Parathyroid adenoma (tissue), 2 donors: ENCODE data around the gene KLHL34.

Experiments used
- H2AFZ ChIP-seq: fragments of 300-600 bp; sonication (generic); one replicate; pipeline ENCODE4 v1.7.0; 2017; ENCODE audit warnings: antibody characterized with exemption, mild to moderate bottlenecking
- H3K27ac ChIP-seq: fragments of 300-600 bp; sonication (generic); one replicate; pipeline ENCODE4 v1.7.0; 2017
- H3K27me3 ChIP-seq: fragments of 300-600 bp; sonication (generic); one replicate; pipeline ENCODE4 v1.7.0; 2017; ENCODE audit warnings: low read length; ENCODE audit not compliant: control insufficient read depth, insufficient read depth
- H3K36me3 ChIP-seq: fragments of 300-600 bp; sonication (generic); one replicate; pipeline ENCODE4 v1.7.0; 2017; ENCODE audit warnings: low read length; ENCODE audit not compliant: control insufficient read depth, insufficient read depth
- H3K4me1 ChIP-seq: fragments of 300-600 bp; sonication (generic); one replicate; pipeline ENCODE4 v1.7.0; 2017; ENCODE audit warnings: control low read depth
- H3K4me2 ChIP-seq: fragments of 300-600 bp; sonication (generic); one replicate; pipeline ENCODE4 v1.7.0; 2017; ENCODE audit warnings: low read length
- H3K4me3 ChIP-seq: fragments of 300-600 bp; sonication (generic); one replicate; pipeline ENCODE4 v1.7.0; 2017; ENCODE audit warnings: low read depth, low read length
- H3K79me2 ChIP-seq: fragments of 300-600 bp; sonication (generic); one replicate; pipeline ENCODE4 v1.7.0; 2017; ENCODE audit warnings: control low read depth
- H3K9ac ChIP-seq: fragments of 300-600 bp; sonication (generic); one replicate; pipeline ENCODE4 v1.7.0; 2017; ENCODE audit warnings: mild to moderate bottlenecking
- H3K9me3 ChIP-seq: fragments of 300-600 bp; sonication (generic); one replicate; pipeline ENCODE4 v1.7.0; 2017; ENCODE audit warnings: low read length; ENCODE audit not compliant: control insufficient read depth
- TF ChIP-seq, protein P1 (sequence below): fragments of 300-600 bp; sonication (generic); IDR thresholded peaks from one replicate; pipeline ENCODE4 v1.7.0; 2017; ENCODE audit warnings: antibody characterized with exemption, mild to moderate bottlenecking
- donor health status: primary hyperparathyroidism.

KLHL34 gene

DNA sequence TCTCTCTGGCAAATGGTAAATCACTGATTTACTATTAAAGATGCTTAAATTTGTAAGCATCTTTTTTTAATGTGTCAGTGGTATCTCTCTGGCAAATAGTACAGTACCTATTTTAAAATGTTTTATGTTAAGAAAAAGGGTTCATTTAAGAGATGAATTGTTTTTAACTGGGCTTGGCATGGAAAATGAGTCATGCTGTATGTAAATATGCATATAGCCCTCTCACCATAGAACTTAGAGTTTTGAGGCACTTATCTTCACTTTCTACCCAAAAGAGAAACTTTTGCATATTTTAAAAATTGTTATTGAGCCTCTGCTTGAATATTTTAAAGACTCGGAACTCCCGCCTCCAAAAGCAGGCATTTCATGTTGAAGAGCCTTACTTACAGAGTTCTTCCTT is 37.9 kb downstream of the KLHL34 start:
- H3K36me3 ChIP-seq = no peaks in the 10 kb centered on the region
- no peak overlapping the region for H2AFZ ChIP-seq
- peaks cover 3% of the 10 kb centered on the region for H3K4me1 ChIP-seq
- H3K79me2 ChIP-seq = no peaks in the 10 kb centered on the region
- no peak overlapping the region for H3K4me2 ChIP-seq
- no peaks in the 10 kb centered on the region for H3K9me3 ChIP-seq
- H3K27ac ChIP-seq = no peak overlapping the region
- H3K27me3 ChIP-seq = no peaks in the 10 kb centered on the region
- TF ChIP-seq, protein P1, sequence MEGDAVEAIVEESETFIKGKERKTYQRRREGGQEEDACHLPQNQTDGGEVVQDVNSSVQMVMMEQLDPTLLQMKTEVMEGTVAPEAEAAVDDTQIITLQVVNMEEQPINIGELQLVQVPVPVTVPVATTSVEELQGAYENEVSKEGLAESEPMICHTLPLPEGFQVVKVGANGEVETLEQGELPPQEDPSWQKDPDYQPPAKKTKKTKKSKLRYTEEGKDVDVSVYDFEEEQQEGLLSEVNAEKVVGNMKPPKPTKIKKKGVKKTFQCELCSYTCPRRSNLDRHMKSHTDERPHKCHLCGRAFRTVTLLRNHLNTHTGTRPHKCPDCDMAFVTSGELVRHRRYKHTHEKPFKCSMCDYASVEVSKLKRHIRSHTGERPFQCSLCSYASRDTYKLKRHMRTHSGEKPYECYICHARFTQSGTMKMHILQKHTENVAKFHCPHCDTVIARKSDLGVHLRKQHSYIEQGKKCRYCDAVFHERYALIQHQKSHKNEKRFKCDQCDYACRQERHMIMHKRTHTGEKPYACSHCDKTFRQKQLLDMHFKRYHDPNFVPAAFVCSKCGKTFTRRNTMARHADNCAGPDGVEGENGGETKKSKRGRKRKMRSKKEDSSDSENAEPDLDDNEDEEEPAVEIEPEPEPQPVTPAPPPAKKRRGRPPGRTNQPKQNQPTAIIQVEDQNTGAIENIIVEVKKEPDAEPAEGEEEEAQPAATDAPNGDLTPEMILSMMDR = no peak
- no peak overlapping the region for H3K9ac ChIP-seq
- H3K4me3 ChIP-seq = no peak overlapping the region

DNA sequence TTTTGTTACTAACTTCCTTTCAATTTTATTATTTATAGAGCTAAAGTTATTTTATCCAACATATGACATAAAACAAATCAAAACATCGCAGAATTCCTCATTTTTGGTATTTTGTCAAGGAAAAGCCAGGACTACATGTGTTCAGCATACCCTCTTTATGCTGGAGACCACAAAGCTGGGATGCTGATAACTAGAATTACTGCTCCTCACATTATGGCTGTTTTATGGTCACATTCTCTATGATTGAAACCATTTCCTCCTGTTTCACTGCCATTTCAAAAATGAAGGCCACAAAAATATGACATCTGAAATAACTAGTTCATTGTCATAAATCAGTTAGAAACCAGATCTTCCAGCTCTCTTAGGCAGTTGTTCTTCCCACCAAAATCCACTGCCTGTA is 41.7 kb downstream of the KLHL34 start:
- TF ChIP-seq, protein P1 = no peak
- H2AFZ ChIP-seq = no peak overlapping the region
- no peak overlapping the region for H3K4me2 ChIP-seq
- no peak overlapping the region for H3K9ac ChIP-seq
- H3K9me3 ChIP-seq = no peaks in the 10 kb centered on the region
- H3K4me1 ChIP-seq = peaks cover 3% of the 10 kb centered on the region
- no peak overlapping the region for H3K27ac ChIP-seq
- H3K79me2 ChIP-seq = no peaks in the 10 kb centered on the region
- H3K36me3 ChIP-seq = no peaks in the 10 kb centered on the region
- H3K27me3 ChIP-seq = no peaks in the 10 kb centered on the region
- H3K4me3 ChIP-seq = no peak overlapping the region

DNA sequence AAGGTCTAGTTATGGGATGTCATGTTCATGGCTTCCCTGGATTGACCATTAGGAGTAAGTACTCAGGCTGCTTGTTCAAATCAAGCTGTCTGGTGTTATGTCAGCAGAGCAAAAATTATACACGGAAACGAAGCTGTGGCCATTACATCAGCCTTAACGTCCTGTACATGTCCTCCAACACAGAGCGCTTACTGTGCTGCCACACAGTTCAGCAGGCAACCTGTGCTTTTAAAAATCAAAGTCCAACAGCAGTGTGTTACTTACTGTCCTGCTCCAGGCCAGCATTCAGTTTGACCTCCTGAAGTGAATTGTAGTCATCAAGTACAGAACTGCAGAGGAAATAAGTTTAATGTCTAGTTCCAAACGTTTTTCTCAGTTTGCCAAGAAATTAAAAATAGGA is 46.0 kb downstream of the KLHL34 start:
- no peak overlapping the region for H2AFZ ChIP-seq
- no peak overlapping the region for H3K4me3 ChIP-seq
- H3K4me2 ChIP-seq = no peak overlapping the region
- TF ChIP-seq, protein P1 = no peak
- H3K9me3 ChIP-seq = no peaks in the 10 kb centered on the region
- no peak overlapping the region for H3K9ac ChIP-seq
- H3K4me1 ChIP-seq = no peaks in the 10 kb centered on the region
- no peaks in the 10 kb centered on the region for H3K79me2 ChIP-seq
- no peak overlapping the region for H3K27ac ChIP-seq
- no peaks in the 10 kb centered on the region for H3K27me3 ChIP-seq
- H3K36me3 ChIP-seq = no peaks in the 10 kb centered on the region

DNA sequence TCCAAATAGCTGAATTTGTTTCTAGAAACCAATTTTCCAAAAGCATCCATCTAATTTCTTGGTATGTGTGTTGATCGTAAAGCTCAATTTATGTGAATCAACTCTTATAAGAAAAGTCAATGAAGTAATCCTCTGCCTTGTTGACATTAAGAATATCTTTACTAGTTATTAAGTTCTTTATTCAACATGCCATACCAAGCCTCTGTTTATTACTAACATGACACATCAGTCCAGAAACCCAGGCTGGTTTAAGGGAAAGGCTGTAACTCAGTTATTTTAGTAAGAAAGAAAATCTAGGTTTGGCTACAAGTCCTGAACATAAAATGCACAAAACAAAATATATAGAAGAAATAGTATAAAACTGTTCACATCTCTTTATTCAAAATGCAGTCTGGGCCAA is 48.0 kb downstream of the KLHL34 start:
- TF ChIP-seq, protein P1 = no peak

DNA sequence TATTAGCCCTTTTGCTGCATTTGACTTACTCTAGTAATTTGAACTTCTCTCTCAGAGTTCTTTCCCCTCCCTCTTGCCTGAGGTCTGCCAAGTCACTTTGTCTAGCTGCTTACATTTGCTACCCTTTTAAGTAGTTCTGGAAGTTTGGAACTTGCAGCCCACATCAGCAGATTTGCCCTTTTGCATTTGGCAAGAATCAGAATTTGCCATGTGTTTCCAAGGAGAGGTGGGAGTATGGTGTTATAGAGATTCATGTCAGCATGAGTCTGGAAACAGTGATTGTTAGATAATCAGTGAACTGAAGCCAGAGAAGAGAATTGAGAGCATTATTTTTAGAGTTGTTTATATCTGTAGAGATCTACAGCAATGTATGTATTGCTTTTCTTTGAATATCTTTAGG is 52.1 kb downstream of the KLHL34 start:
- Histone ChIP-seq H3K79me2 (no peaks in the 10 kb centered on the region), H3K4me3 (no peak overlapping the region), H3K27me3 (no peaks in the 10 kb centered on the region), H3K9me3 (no peaks in the 10 kb centered on the region), H3K4me1 (no peaks in the 10 kb centered on the region), H3K4me2 (no peak overlapping the region), H2AFZ (no peak overlapping the region), H3K36me3 (no peaks in the 10 kb centered on the region), H3K27ac (no peak overlapping the region), H3K9ac (no peak overlapping the region)
- TF ChIP-seq, protein P1 = no peak

More for the DNA sequence above, 48.0 kb downstream of the KLHL34 start:
- no peak overlapping the region for H3K4me2 ChIP-seq
- no peaks in the 10 kb centered on the region for H3K36me3 ChIP-seq
- H3K4me3 ChIP-seq = no peak overlapping the region
- no peaks in the 10 kb centered on the region for H3K27me3 ChIP-seq
- H3K9me3 ChIP-seq = no peaks in the 10 kb centered on the region
- H3K9ac ChIP-seq = no peak overlapping the region
- no peaks in the 10 kb centered on the region for H3K4me1 ChIP-seq
- H2AFZ ChIP-seq = no peak overlapping the region
- H3K79me2 ChIP-seq = no peaks in the 10 kb centered on the region
- no peak overlapping the region for H3K27ac ChIP-seq
